Neuronal stem cell (in vitro differentiated cells): ENCODE measurements around the gene TCERG1.

Experiments
- DNase-seq: peaks from one replicate; pipeline ENCODE4 v3.0.0-alpha.2; 2013; ENCODE audit warnings: low spot score
- H2AFZ ChIP-seq: one replicate; pipeline ENCODE4 v1.6.1; 2013; ENCODE audit warnings: mild to moderate bottlenecking, low read length, inconsistent platforms
- H2AK5ac ChIP-seq: 2 replicates; pipeline ENCODE4 v1.6.1; 2013; ENCODE audit warnings: low read depth, mild to moderate bottlenecking, inconsistent platforms, low read length, moderate library complexity, mixed read lengths
- H2BK120ac ChIP-seq: 2 replicates; pipeline ENCODE4 v1.6.1; 2013; ENCODE audit warnings: low read depth, mild to moderate bottlenecking, inconsistent platforms, low read length, moderate library complexity, mixed read lengths
- H2BK12ac ChIP-seq: one replicate; pipeline ENCODE4 v1.6.1; 2013; ENCODE audit warnings: low read length, inconsistent platforms
- H2BK15ac ChIP-seq: 2 replicates; pipeline ENCODE4 v1.6.1; 2013; ENCODE audit warnings: mild to moderate bottlenecking, low read length, inconsistent platforms, mixed read lengths
- H2BK5ac ChIP-seq: one replicate; pipeline ENCODE4 v1.6.1; 2013; ENCODE audit warnings: inconsistent platforms, mild to moderate bottlenecking, low read length, moderate library complexity
- H3K14ac ChIP-seq: one replicate; pipeline ENCODE4 v1.6.1; 2013; ENCODE audit warnings: low read length, inconsistent platforms
- H3K18ac ChIP-seq: 2 replicates; pipeline ENCODE4 v1.6.1; 2013; ENCODE audit warnings: low read length, inconsistent platforms
- H3K23ac ChIP-seq: 2 replicates; pipeline ENCODE4 v1.6.1; 2013; ENCODE audit warnings: low read depth, mild to moderate bottlenecking, mixed read lengths, low read length, inconsistent platforms; ENCODE audit not compliant: poor library complexity
- H3K27ac ChIP-seq: replicated peaks from 3 replicates; pipeline ENCODE4 v1.5.1; 2013; ENCODE audit warnings: low read length, inconsistent platforms
- H3K27me3 ChIP-seq, 3 experiments: 2 replicates each; pipeline ENCODE4 v1.6.1; 2013; ENCODE audit warnings: low read length in 3 of 3, mild to moderate bottlenecking in 2 of 3, inconsistent platforms in 1 of 3, low read depth in 1 of 3, mixed read lengths in 1 of 3, moderate library complexity in 1 of 3; ENCODE audit not compliant: control insufficient read depth in 3 of 3, insufficient read depth in 3 of 3
- H3K36me3 ChIP-seq, 2 donors: replicated peaks in 1 of 2; 2 replicates each; pipeline ENCODE4 v1.6.1; 2013; ENCODE audit warnings: low read length in 2 of 2; ENCODE audit not compliant: control insufficient read depth in 2 of 2, insufficient read depth in 2 of 2
- H3K4ac ChIP-seq: 2 replicates; pipeline ENCODE4 v1.6.1; 2013; ENCODE audit warnings: inconsistent platforms, mild to moderate bottlenecking, low read length, moderate library complexity
- H3K4me1 ChIP-seq, 2 donors: 1 replicate in 1 of 2; 2 replicates in 1 of 2; pipeline ENCODE4 v1.6.1; 2013; ENCODE audit warnings: low read length in 2 of 2, low read depth in 1 of 2; ENCODE audit not compliant: control insufficient read depth in 2 of 2, insufficient read depth in 1 of 2
- H3K4me2 ChIP-seq: one replicate; pipeline ENCODE4 v1.6.1; 2013; ENCODE audit warnings: mild to moderate bottlenecking, low read length, inconsistent platforms; ENCODE audit not compliant: insufficient read depth, poor library complexity, severe bottlenecking
- H3K4me3 ChIP-seq, 2 donors: 2 replicates each; pipeline ENCODE4 v1.5.1; 2013; ENCODE audit warnings: low read length in 2 of 2, mild to moderate bottlenecking in 2 of 2, inconsistent platforms in 1 of 2, moderate library complexity in 1 of 2
- H3K79me1 ChIP-seq: one replicate; pipeline ENCODE4 v1.6.1; 2013; ENCODE audit warnings: low read depth, mild to moderate bottlenecking, inconsistent platforms, low read length, moderate library complexity
- H3K9ac ChIP-seq: one replicate; pipeline ENCODE4 v1.6.1; 2013; ENCODE audit warnings: mild to moderate bottlenecking, low read depth, low read length, inconsistent platforms; ENCODE audit not compliant: poor library complexity
- H3K9me3 ChIP-seq, 2 donors: replicated peaks in 1 of 2; 2 replicates each; pipeline versions ENCODE3 to v1.6.1; 2013; ENCODE audit warnings: low read length in 2 of 2, mild to moderate bottlenecking in 2 of 2, inconsistent platforms in 1 of 2, low read depth in 1 of 2, mixed read lengths in 1 of 2, moderate library complexity in 1 of 2; ENCODE audit not compliant: control insufficient read depth in 2 of 2, insufficient read depth in 1 of 2
- H4K8ac ChIP-seq: one replicate; pipeline ENCODE4 v1.6.1; 2013; ENCODE audit warnings: low read depth, mild to moderate bottlenecking, inconsistent platforms, low read length, moderate library complexity
- H4K91ac ChIP-seq: one replicate; pipeline ENCODE4 v1.6.1; 2013; ENCODE audit warnings: low read length, low read depth, mild to moderate bottlenecking, inconsistent platforms; ENCODE audit not compliant: poor library complexity
- WGBS, 2 donors: extraction: QIAGEN DNeasy Blood & Tissue Kit; methylation state at CpG; one replicate each; pipeline ENCODE4 v1.1.7; 2013; ENCODE audit warnings: missing lambda C conversion rate in 2 of 2, mixed read lengths in 1 of 2; ENCODE audit not compliant: insufficient read length in 2 of 2, insufficient replicate concordance in 1 of 2; ENCODE audit errors: extremely low coverage in 2 of 2; 5-methylcytosine and 5-hydroxymethylcytosine counted together

TCERG1 gene

DNA sequence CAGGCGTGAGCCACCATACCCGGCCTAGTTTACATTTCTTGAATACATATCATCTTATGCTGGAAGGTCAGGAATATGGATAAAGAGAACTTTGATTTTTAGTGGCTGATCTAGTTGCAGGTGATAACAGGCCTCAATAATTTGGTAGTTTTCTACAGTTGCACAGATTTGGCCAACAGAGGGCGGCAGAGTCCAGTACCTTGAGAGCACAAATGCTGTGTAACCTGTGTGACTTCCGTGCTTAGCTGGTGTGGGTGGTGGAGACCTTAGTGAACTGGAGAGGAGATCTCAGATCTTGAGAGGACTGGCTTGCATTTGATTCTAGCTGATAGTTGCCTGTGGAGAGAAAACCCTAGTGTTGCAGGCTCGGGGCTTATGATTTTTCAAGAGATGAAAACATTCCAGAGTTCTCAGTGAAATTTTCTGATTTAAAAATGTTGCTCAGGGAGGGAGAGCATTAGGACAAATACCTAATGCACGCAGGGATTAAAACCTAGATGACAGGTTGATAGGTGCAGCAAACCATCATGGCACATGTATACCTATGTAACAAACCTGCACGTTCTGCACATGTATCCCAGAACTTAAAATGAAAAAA is 86.2 kb downstream of the TCERG1 start:
- H2BK5ac ChIP-seq, result no peak overlapping the region
- no peak overlapping the region for H3K4me2 ChIP-seq
- WGBS, 2 donors, result no CpG with 5 or more reads among the region's 7 CpGs
- no peaks in the 10 kb centered on the region for H3K79me1 ChIP-seq
- H3K4ac ChIP-seq, result no peak overlapping the region
- no peak overlapping the region for H2BK15ac ChIP-seq
- H3K23ac ChIP-seq, result no peak overlapping the region
- no peak overlapping the region for H3K9ac ChIP-seq
- H3K4me3 ChIP-seq, result no peak overlapping the region
- no peak overlapping the region for H2AK5ac ChIP-seq
- no peaks in the 10 kb centered on the region for H3K36me3 ChIP-seq
- no peak overlapping the region for H3K27ac ChIP-seq
- peaks cover 0 to 5% of the 10 kb centered on the region in 2 donors for H3K9me3 ChIP-seq
- H2BK120ac ChIP-seq, result no peak overlapping the region
- DNase-seq, result peak; percentile 73
- no peak overlapping the region for H3K14ac ChIP-seq
- no peak overlapping the region for H2AFZ ChIP-seq
- H3K18ac ChIP-seq, result no peak overlapping the region
- no peak overlapping the region for H4K8ac ChIP-seq
- peaks cover 0 to 9% of the 10 kb centered on the region in 2 donors for H3K4me1 ChIP-seq
- H3K27me3 ChIP-seq, result no peaks in the 10 kb centered on the region
- H4K91ac ChIP-seq, result no peak overlapping the region
- no peak overlapping the region for H2BK12ac ChIP-seq

DNA sequence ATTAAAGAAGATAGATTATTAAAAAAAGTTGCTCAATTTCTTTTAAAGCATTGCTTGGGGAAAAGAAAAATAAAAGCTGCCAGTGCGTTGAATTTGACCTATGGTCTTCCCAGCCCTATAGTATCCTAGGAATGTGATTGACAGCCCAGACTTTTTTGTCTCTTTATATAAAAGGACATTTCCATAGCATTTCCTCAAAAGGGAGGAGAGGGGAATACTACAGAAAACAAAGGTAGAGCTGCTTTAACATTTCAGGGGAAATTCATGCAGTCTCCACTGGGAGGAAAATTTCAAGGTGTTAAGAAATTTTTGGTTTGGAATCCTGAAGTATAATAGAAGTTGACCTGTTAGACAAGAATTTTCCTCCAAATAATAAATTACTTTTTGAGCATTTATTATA is 86.7 kb downstream of the TCERG1 start:
- peaks cover 0 to 9% of the 10 kb centered on the region in 2 donors for H3K4me1 ChIP-seq

DNA sequence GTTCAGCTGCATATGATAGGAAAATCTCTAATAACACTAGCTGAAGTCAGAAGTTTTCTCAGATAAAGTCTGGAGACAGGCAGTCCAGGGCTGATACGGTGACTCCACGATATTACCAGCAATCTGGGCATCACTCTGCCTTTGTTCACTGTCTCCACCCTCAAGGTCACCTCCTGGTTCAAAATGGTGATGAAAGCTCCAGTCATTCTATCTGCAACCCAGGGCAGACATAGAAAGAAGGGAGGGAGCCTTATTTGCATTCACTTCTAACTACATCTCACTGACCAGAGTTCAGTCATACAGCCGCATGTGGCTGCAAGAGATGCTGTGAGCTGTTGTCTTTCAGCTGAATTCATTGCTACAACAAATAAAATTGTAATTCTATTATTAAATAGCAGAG is 91.3 kb downstream of the TCERG1 start:
- no peak overlapping the region for H4K91ac ChIP-seq
- DNase-seq, result no peak

More for the DNA sequence above, 86.7 kb downstream of the TCERG1 start:
- Histone ChIP-seq H3K14ac (no peak overlapping the region), H2BK15ac (no peak overlapping the region), H2AK5ac (no peak overlapping the region), H3K9ac (no peak overlapping the region), H2AFZ (no peak overlapping the region), H4K8ac (no peak overlapping the region), H3K27me3 (no peaks in the 10 kb centered on the region), H3K4me3 (no peak overlapping the region), H3K23ac (no peak overlapping the region), H3K4me2 (no peak overlapping the region), H2BK12ac (no peak overlapping the region), H3K79me1 (peaks cover 2% of the 10 kb centered on the region), H3K9me3 (peaks cover 0 to 5% of the 10 kb centered on the region in 2 donors), H4K91ac (no peak overlapping the region), H2BK120ac (no peak overlapping the region), H3K27ac (no peak overlapping the region), H3K18ac (no peak overlapping the region), H2BK5ac (no peak overlapping the region), H3K4ac (no peak overlapping the region), H3K36me3 (no peaks in the 10 kb centered on the region)
- WGBS, 2 donors, result no CpG with 5 or more reads among the region's 1 CpG
- DNase-seq, result no peak

DNA sequence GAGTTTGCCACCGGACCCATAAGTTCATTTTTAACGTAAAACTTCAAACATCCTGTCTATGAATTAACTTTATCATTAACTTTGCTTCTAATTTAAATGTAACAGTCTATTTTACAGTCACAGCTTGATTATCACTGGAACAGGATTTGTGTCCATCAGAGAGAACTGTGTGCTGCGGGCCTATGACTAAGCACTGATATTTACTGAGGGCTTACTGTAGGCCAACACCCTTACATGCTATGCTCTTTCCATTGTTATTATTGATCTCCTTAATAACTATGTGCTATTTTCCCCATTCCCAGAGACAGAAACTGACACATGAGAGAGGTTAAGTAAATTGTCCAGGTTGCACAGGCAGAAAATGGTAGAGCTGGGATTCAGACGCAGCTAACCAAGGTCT is 92.8 kb downstream of the TCERG1 start:
- Histone ChIP-seq H2AFZ (no peak overlapping the region), H2BK15ac (no peak overlapping the region), H3K14ac (no peak overlapping the region), H2AK5ac (no peak overlapping the region), H2BK5ac (no peak overlapping the region), H3K18ac (no peak overlapping the region), H3K23ac (no peak overlapping the region), H3K36me3 (no peaks in the 10 kb centered on the region), H2BK120ac (no peak overlapping the region), H3K4me3 (no peak overlapping the region), H2BK12ac (no peak overlapping the region), H3K79me1 (peaks cover 2% of the 10 kb centered on the region), H3K27ac (no peak overlapping the region), H3K9ac (no peak overlapping the region), H3K4me1 (peaks cover 0 to 3% of the 10 kb centered on the region in 2 donors), H3K4me2 (no peak overlapping the region), H3K9me3 (no peaks in the 10 kb centered on the region), H4K8ac (no peak overlapping the region), H3K27me3 (no peaks in the 10 kb centered on the region), H4K91ac (no peak overlapping the region), H3K4ac (no peak overlapping the region)
- WGBS, 2 donors, result no CpG with 5 or more reads among the region's 4 CpGs
- DNase-seq, result no peak

More for the DNA sequence above, 91.3 kb downstream of the TCERG1 start:
- no peaks in the 10 kb centered on the region for H3K9me3 ChIP-seq
- no peak overlapping the region for H3K4me3 ChIP-seq
- H2AFZ ChIP-seq, result no peak overlapping the region
- no peaks in the 10 kb centered on the region for H3K27me3 ChIP-seq
- no peak overlapping the region for H2BK12ac ChIP-seq
- H2BK5ac ChIP-seq, result no peak overlapping the region
- peaks cover 2% of the 10 kb centered on the region for H3K79me1 ChIP-seq
- no peak overlapping the region for H3K4ac ChIP-seq
- no peak overlapping the region for H3K9ac ChIP-seq
- WGBS, 2 donors, result no CpG with 5 or more reads among the region's 3 CpGs
- no peak overlapping the region for H3K18ac ChIP-seq
- H3K14ac ChIP-seq, result no peak overlapping the region
- H2BK15ac ChIP-seq, result no peak overlapping the region
- no peak overlapping the region for H2AK5ac ChIP-seq
- no peak overlapping the region for H2BK120ac ChIP-seq
- H3K27ac ChIP-seq, result no peak overlapping the region
- H3K36me3 ChIP-seq, result no peaks in the 10 kb centered on the region
- peaks cover 3 to 7% of the 10 kb centered on the region in 2 donors for H3K4me1 ChIP-seq
- H3K23ac ChIP-seq, result no peak overlapping the region
- H4K8ac ChIP-seq, result no peak overlapping the region
- H3K4me2 ChIP-seq, result no peak overlapping the region
